NB4 (cell line): ENCODE results near the gene SRP19.

Source experiments
- MYC ChIP-seq: IDR thresholded peaks from 2 replicates; pipeline ENCODE4 v1.6.1; 2011; ENCODE audit warnings: low read depth, low read length
- POLR2A ChIP-seq: IDR thresholded peaks from 2 replicates; pipeline ENCODE4 v1.6.1; 2011; ENCODE audit warnings: mild to moderate bottlenecking; ENCODE audit not compliant: insufficient read length; ENCODE audit errors: extremely low read depth
- TF ChIP-seq, protein P1 (sequence below): IDR thresholded peaks from one replicate; pipeline ENCODE4 v1.5.1; 2012; ENCODE audit warnings: low read depth, low read length
- TF ChIP-seq, protein P2 (sequence below): IDR thresholded peaks from 2 replicates; pipeline ENCODE4 v1.6.1; 2011; ENCODE audit warnings: low read depth, low read length

DNA sequence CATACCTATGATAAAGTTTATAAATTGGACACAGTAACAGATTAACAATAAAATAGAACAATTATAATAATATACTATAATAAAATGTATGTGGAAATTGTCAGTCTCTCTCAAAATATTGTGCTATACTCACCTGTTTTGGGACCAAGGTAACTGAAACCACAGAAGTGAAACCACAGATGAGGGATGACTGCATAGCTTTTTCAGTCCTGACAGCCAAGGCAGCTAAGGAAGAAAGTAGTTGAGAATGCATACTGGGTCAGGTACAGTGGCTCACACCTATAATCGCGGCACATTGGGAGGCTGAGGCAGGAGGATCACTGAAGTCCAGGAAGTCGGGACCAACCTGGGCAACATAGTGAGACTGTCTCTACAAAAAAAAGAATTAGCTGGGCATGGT, 8.9 kb downstream of the SRP19 start:
- TF ChIP-seq POLR2A (no peak), MYC (no peak)
- TF ChIP-seq, protein P1, sequence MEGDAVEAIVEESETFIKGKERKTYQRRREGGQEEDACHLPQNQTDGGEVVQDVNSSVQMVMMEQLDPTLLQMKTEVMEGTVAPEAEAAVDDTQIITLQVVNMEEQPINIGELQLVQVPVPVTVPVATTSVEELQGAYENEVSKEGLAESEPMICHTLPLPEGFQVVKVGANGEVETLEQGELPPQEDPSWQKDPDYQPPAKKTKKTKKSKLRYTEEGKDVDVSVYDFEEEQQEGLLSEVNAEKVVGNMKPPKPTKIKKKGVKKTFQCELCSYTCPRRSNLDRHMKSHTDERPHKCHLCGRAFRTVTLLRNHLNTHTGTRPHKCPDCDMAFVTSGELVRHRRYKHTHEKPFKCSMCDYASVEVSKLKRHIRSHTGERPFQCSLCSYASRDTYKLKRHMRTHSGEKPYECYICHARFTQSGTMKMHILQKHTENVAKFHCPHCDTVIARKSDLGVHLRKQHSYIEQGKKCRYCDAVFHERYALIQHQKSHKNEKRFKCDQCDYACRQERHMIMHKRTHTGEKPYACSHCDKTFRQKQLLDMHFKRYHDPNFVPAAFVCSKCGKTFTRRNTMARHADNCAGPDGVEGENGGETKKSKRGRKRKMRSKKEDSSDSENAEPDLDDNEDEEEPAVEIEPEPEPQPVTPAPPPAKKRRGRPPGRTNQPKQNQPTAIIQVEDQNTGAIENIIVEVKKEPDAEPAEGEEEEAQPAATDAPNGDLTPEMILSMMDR, result no peak
- TF ChIP-seq, protein P2, sequence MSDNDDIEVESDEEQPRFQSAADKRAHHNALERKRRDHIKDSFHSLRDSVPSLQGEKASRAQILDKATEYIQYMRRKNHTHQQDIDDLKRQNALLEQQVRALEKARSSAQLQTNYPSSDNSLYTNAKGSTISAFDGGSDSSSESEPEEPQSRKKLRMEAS, result no peak
